Muscle layer of duodenum (tissue), 2 donors: ENCODE data around the gene MAML2.
A peak's percentile ranks its signal among the peaks of the same experiment; 100 is the strongest.

Experiments used
- H3K27ac ChIP-seq: one replicate; pipeline ENCODE4 v1.7.0; 2013; ENCODE audit warnings: mild to moderate bottlenecking, low read length
- H3K27me3 ChIP-seq: one replicate; pipeline ENCODE4 v1.7.0; 2013; ENCODE audit warnings: low read depth, mild to moderate bottlenecking, control low read depth, low read length
- H3K36me3 ChIP-seq, 2 donors: one replicate each; pipeline ENCODE4 v1.7.0; 2013; ENCODE audit warnings: low read length in 2 of 2, control low read depth in 1 of 2, mild to moderate bottlenecking in 1 of 2; ENCODE audit not compliant: insufficient read depth in 2 of 2, control insufficient read depth in 1 of 2
- H3K4me1 ChIP-seq, 2 donors: one replicate each; pipeline ENCODE4 v1.7.0; 2013; ENCODE audit warnings: low read length in 2 of 2, mild to moderate bottlenecking in 2 of 2, control low read depth in 1 of 2, moderate library complexity in 1 of 2; ENCODE audit not compliant: insufficient read depth in 2 of 2, control insufficient read depth in 1 of 2
- H3K4me3 ChIP-seq, 2 donors: one replicate each; pipeline ENCODE4 v1.7.0; 2013; ENCODE audit warnings: low read length in 2 of 2, low read depth in 1 of 2, mild to moderate bottlenecking in 1 of 2
- H3K9me3 ChIP-seq, 2 donors: one replicate each; pipeline ENCODE4 v1.7.0; 2013; ENCODE audit warnings: low read length in 2 of 2, control low read depth in 1 of 2, mild to moderate bottlenecking in 1 of 2; ENCODE audit not compliant: control insufficient read depth in 1 of 2
- donor health status: healthy.

The MAML2 gene

DNA sequence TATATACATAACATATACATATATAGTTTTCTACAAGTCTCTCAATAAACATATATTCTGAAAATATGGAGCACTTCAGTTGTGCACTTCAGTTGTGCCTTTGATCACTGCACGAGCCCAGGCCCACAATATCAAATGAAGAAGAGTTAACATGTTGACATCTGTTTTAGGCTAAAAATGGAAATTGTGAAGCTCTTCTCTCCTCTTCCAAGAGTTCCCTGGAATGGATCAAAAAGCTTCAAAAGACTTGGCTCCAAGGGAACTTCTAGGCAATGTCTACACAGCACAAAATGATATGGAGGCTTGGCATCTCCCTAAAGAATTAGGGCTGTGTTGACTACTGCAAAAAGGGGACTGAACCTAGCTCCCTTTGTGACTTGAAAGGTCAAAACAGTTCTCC is 36.9 kb downstream of the MAML2 start:
- Histone ChIP-seq H3K27me3 (no peaks in the 10 kb centered on the region), H3K9me3 (no peaks in the 10 kb centered on the region), H3K36me3 (peaks cover 0 to 15% of the 10 kb centered on the region in 2 donors), H3K27ac (peak overlapping the region; percentile 88), H3K4me3 (peak overlapping the region in 1 of 2 donors; percentile 32), H3K4me1 (peaks cover 36 to 47% of the 10 kb centered on the region in 2 donors)

DNA sequence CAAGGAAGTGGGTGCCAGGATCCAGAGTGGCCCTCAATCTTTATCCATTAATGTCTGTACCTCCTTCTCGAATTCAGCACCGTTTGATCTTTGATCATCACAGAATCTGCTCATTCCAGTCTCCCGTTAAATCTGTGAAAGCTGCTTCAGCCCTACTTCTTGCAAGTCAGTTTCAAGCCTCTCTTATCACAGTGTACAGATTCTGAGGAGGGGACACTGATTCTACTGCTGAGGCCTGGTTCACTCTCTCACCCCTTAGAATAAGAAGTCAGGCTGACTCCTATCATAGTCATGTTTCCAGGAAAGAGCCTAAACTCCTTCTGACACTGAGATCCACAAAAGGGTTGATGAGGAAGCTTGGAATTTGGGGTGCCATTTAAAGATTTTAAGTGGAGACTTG is 39.0 kb downstream of the MAML2 start:
- Histone ChIP-seq H3K36me3 (peaks cover 0 to 15% of the 10 kb centered on the region in 2 donors), H3K27me3 (no peaks in the 10 kb centered on the region), H3K4me3 (no peak overlapping the region), H3K9me3 (no peaks in the 10 kb centered on the region), H3K27ac (no peak overlapping the region), H3K4me1 (peaks cover 34 to 37% of the 10 kb centered on the region in 2 donors)

GRCh38 chr11:96303064-96303463 is 39.9 kb downstream of the MAML2 start:
- Histone ChIP-seq H3K27ac (no peak overlapping the region), H3K9me3 (no peaks in the 10 kb centered on the region), H3K4me1 (peaks cover 26 to 30% of the 10 kb centered on the region in 2 donors), H3K27me3 (no peaks in the 10 kb centered on the region), H3K4me3 (no peak overlapping the region), H3K36me3 (peaks cover 0 to 15% of the 10 kb centered on the region in 2 donors)

- H3K9me3 ChIP-seq = no peaks in the 10 kb centered on the region
- no peak overlapping the region for H3K27ac ChIP-seq
- H3K4me3 ChIP-seq = no peak overlapping the region
- peaks cover 0 to 7% of the 10 kb centered on the region in 2 donors for H3K36me3 ChIP-seq
- H3K4me1 ChIP-seq = peaks cover 17% of the 10 kb centered on the region in 2 donors
- H3K27me3 ChIP-seq = no peaks in the 10 kb centered on the region
Measured at GRCh38 chr11:96301818-96302217, 41.2 kb downstream of the MAML2 start.

- Histone ChIP-seq H3K9me3 (no peaks in the 10 kb centered on the region), H3K27ac (no peak overlapping the region), H3K4me1 (peaks cover 9 to 13% of the 10 kb centered on the region in 2 donors), H3K4me3 (no peak overlapping the region), H3K36me3 (no peaks in the 10 kb centered on the region), H3K27me3 (no peaks in the 10 kb centered on the region)
Measured at GRCh38 chr11:96299155-96299888, 43.7 kb downstream of the MAML2 start.

- H3K4me1 ChIP-seq = peaks cover 6 to 18% of the 10 kb centered on the region in 2 donors
Measured at GRCh38 chr11:96295369-96295768, 47.6 kb downstream of the MAML2 start.

DNA sequence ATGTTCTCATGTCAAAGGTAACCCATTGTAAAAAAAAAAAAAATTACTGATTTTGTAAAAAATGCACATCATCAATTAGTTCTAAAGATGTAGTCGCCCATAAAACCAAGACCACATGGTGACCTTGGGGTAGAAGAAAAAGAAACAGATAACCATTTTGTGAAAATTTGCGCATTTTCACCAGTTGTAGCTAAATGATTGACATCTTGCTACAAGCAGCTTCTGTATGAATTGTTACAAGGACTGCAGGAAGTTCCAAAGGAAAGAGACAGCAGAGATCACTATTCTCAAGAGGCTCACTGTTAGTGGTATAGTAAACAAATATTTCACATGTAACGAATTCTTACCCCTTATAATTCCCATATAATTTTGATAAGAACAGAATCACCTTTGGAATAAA is 48.7 kb downstream of the MAML2 start:
- H3K4me1 ChIP-seq = peaks cover 6 to 18% of the 10 kb centered on the region in 2 donors
- H3K4me3 ChIP-seq = no peak overlapping the region
- H3K27me3 ChIP-seq = no peaks in the 10 kb centered on the region
- H3K27ac ChIP-seq = no peak overlapping the region
- H3K36me3 ChIP-seq = no peaks in the 10 kb centered on the region
- no peaks in the 10 kb centered on the region for H3K9me3 ChIP-seq

More at GRCh38 chr11:96295369-96295768, 47.6 kb downstream of the MAML2 start:
- H3K27ac ChIP-seq = no peak overlapping the region
- no peak overlapping the region for H3K4me3 ChIP-seq
- H3K36me3 ChIP-seq = no peaks in the 10 kb centered on the region
- H3K9me3 ChIP-seq = no peaks in the 10 kb centered on the region
- no peaks in the 10 kb centered on the region for H3K27me3 ChIP-seq

DNA sequence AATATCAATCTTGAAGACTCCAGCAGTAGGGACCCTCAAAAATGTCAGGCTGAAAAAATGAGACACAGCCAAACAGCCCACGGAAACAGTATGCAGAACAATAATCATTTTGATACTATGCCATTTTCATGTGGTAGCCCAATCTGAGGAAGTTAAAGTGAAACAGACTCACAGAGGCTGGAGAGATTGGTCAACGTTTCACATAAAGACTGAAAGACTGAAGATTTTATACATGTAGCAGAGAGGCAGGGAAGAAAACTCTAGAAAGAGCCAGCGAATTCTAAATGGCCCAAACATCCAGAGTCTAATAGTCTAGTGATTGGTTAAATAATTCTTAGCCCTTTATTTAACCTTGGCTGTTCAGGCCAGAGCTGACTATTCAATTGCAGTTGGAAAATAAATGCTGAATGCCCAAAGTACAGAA is 49.4 kb downstream of the MAML2 start:
- Histone ChIP-seq H3K9me3 (no peaks in the 10 kb centered on the region), H3K27ac (no peak overlapping the region), H3K27me3 (no peaks in the 10 kb centered on the region), H3K4me1 (peaks cover 6 to 18% of the 10 kb centered on the region in 2 donors), H3K4me3 (no peak overlapping the region), H3K36me3 (no peaks in the 10 kb centered on the region)

- Histone ChIP-seq H3K4me1 (peaks cover 6 to 18% of the 10 kb centered on the region in 2 donors), H3K27ac (no peak overlapping the region), H3K4me3 (no peak overlapping the region)
Measured at GRCh38 chr11:96293109-96293508, 49.9 kb downstream of the MAML2 start.

DNA sequence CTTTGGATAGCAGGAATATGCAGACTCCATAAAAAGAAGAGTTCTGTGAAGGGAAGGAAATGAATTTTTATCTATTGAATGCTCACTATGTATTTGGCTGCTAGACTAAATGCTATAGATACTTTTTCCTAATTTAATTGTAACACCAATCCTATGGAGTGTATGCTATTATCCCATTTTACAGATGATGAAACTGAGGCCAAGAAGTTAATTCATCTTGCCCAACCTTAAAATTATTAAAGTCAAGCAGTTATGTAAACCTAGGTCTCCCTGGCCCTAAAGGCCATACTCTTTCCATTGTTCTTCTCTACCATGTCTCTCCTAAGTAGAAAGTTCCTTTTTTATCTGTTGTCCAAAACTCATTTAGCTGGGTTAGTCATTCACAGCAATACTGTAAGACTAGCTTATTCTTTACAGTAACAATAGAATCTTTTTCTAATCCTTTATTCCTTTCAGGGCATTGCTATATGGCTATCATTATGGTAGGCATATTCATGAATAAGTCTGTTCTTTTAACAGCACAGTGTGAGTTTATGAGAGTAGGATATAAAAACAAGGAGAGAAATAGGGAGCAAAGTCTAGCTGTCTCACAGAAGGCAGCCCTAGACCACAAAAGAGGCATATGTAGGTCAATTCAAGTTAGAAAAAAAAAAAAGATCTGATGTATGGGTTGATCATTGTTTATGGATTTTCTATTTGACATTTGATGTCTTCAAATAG is 50.5 kb downstream of the MAML2 start:
- Histone ChIP-seq H3K27me3 (no peaks in the 10 kb centered on the region), H3K4me1 (peaks cover 6 to 18% of the 10 kb centered on the region in 2 donors)

More at GRCh38 chr11:96293109-96293508, 49.9 kb downstream of the MAML2 start:
- Histone ChIP-seq H3K36me3 (no peaks in the 10 kb centered on the region), H3K9me3 (no peaks in the 10 kb centered on the region), H3K27me3 (no peaks in the 10 kb centered on the region)

DNA sequence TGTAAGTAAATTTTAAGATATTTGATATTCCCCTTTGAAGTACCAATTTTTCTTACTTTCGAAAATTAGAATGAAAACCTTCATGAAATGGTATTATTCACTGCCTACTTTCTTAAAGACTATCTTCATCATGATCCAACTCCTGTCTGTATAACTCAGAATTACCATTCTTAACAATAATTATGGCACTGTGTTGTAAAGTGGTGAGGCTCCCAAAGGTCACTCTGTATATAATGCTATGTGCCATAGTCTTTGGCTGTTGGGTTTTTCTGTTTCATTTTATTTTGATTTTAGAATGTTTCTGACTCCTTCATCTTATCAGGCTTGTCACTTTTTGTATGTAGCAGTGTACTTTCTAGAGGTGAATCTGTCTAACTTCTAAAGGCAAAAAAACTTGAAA is 52.4 kb downstream of the MAML2 start:
- Histone ChIP-seq H3K36me3 (no peaks in the 10 kb centered on the region), H3K27me3 (no peaks in the 10 kb centered on the region), H3K27ac (no peak overlapping the region), H3K4me3 (no peak overlapping the region), H3K9me3 (no peaks in the 10 kb centered on the region), H3K4me1 (peaks cover 6 to 18% of the 10 kb centered on the region in 2 donors)

More for the DNA sequence above, 50.5 kb downstream of the MAML2 start:
- Histone ChIP-seq H3K9me3 (no peaks in the 10 kb centered on the region), H3K4me3 (no peak overlapping the region), H3K27ac (no peak overlapping the region), H3K36me3 (no peaks in the 10 kb centered on the region)
